Vagina (tissue), 2 donors: Measurements from ENCODE around the gene PLEKHG4B.

ENCODE experiments used
- CTCF ChIP-seq, 3 experiments: fragments of 450-650 bp in 2 of 3; fragments of 200-600 bp in 1 of 3; sonication (generic) in 1 of 3; IDR thresholded peaks; one replicate each; pipeline ENCODE4 v1.5.1; 2017 to 2019; ENCODE audit warnings: antibody characterized with exemption in 3 of 3, mild to moderate bottlenecking in 2 of 3, moderate library complexity in 2 of 3
- POLR2A ChIP-seq, 2 donors: fragments of 450-650 bp; IDR thresholded peaks; one replicate each; pipeline ENCODE4 v1.6.1; 2017; ENCODE audit warnings: antibody characterized with exemption in 2 of 2, mild to moderate bottlenecking in 2 of 2, moderate library complexity in 2 of 2
- POLR2AphosphoS5 ChIP-seq, 2 donors: sonication (generic); formaldehyde crosslinking; IDR thresholded peaks; one replicate each; pipeline ENCODE4 v1.9.0; 2017; ENCODE audit warnings: antibody characterized with exemption in 2 of 2, mild to moderate bottlenecking in 2 of 2, low read depth in 1 of 2; ENCODE audit not compliant: insufficient read depth in 1 of 2

GRCh38 chr5:191036-191948 is 99.3 kb downstream of the PLEKHG4B start, which contains the start of gene LRRC14B:
- TF ChIP-seq CTCF (IDR thresholded peaks at IDR 0.05) (no peak), POLR2A (IDR thresholded peaks at IDR 0.05) (no peak), POLR2AphosphoS5 (IDR thresholded peaks at IDR 0.05; ENCODE audit: insufficient read depth in 1 of 2, low read depth in 1 of 2) (no peak)
